ENCODE measurements around the gene TEX264.
"Not testable (repeated sequence)": the region's sequence is repeated elsewhere in the genome, so short reads cannot be mapped to it uniquely, and the experiment has no call there.

TEX264 gene

GRCh38 chr3:51735950-51736349, 64.9 kb downstream of the TEX264 start:
- no peak for TF ChIP-seq CTCF (IDR thresholded peaks at IDR 0.05; ENCODE audit: borderline replicate concordance, control extremely low read depth, extremely low read depth, insufficient read depth, missing control alignments)
- in situ Hi-C loops (cut with MboI; ENCODE audit: low sequenced_read_pairs, unreplicated experiment), result no loop called here
- no peak for DNase-seq (ENCODE audit: low spot score)

GRCh38 chr3:51739110-51739509, 68.1 kb downstream of the TEX264 start:
- in situ Hi-C loops (cut with MboI; ENCODE audit: low sequenced_read_pairs, unreplicated experiment), result no loop called here

GRCh38 chr3:51742320-51742719, 71.3 kb downstream of the TEX264 start:
- in situ Hi-C loops (cut with MboI; ENCODE audit: low sequenced_read_pairs, unreplicated experiment); DNase-seq (ENCODE audit: low spot score): not testable (repeated sequence)

More at GRCh38 chr3:51739110-51739509, 68.1 kb downstream of the TEX264 start:
- no peak for DNase-seq (ENCODE audit: low spot score)
- no peak for TF ChIP-seq CTCF (IDR thresholded peaks at IDR 0.05; ENCODE audit: borderline replicate concordance, control extremely low read depth, extremely low read depth, insufficient read depth, missing control alignments)

GRCh38 chr3:51742978-51743377, 71.9 kb downstream of the TEX264 start:
- DNase-seq (ENCODE audit: low spot score); in situ Hi-C loops (cut with MboI; ENCODE audit: low sequenced_read_pairs, unreplicated experiment): not testable (repeated sequence)

- in situ Hi-C loops (cut with MboI; ENCODE audit: low sequenced_read_pairs, unreplicated experiment), result no loop called here
- DNase-seq (ENCODE audit: low spot score), result no peak
- no peak for TF ChIP-seq CTCF (IDR thresholded peaks at IDR 0.05; ENCODE audit: borderline replicate concordance, control extremely low read depth, extremely low read depth, insufficient read depth, missing control alignments)
These were observed 76.8 kb downstream of the TEX264 start for GRCh38 chr3:51747840-51748239.

- in situ Hi-C loops (cut with MboI; ENCODE audit: low sequenced_read_pairs, unreplicated experiment), result no loop called here
- no peak for DNase-seq (ENCODE audit: low spot score)
- no peak for TF ChIP-seq CTCF (IDR thresholded peaks at IDR 0.05; ENCODE audit: borderline replicate concordance, control extremely low read depth, extremely low read depth, insufficient read depth, missing control alignments)
These were observed 77.3 kb downstream of the TEX264 start for GRCh38 chr3:51748327-51748726.

GRCh38 chr3:51750878-51751277, 79.8 kb downstream of the TEX264 start:
- in situ Hi-C loops (cut with MboI; ENCODE audit: low sequenced_read_pairs, unreplicated experiment), result no loop called here
- no peak for DNase-seq (ENCODE audit: low spot score)
- TF ChIP-seq CTCF (IDR thresholded peaks at IDR 0.05; ENCODE audit: borderline replicate concordance, control extremely low read depth, extremely low read depth, insufficient read depth, missing control alignments), result no peak

GRCh38 chr3:51751287-51751686, 80.2 kb downstream of the TEX264 start:
- TF ChIP-seq CTCF (IDR thresholded peaks at IDR 0.05; ENCODE audit: borderline replicate concordance, control extremely low read depth, extremely low read depth, insufficient read depth, missing control alignments), result no peak
- in situ Hi-C loops (cut with MboI; ENCODE audit: low sequenced_read_pairs, unreplicated experiment), result no loop called here
- DNase-seq (ENCODE audit: low spot score), result no peak

All from GM13976 (cell line).